Mammary epithelial cell (primary cell): ENCODE results near the gene CKMT2.

Experiments
- CTCF ChIP-seq, 2 donors: IDR thresholded peaks in 1 of 2; conservative IDR thresholded peaks in 1 of 2; 2 replicates each; pipeline ENCODE4 v1.5.1; 2011 to 2012; ENCODE audit warnings: inconsistent platforms in 2 of 2, low read length in 2 of 2, mild to moderate bottlenecking in 2 of 2, control low read depth in 1 of 2, low read depth in 1 of 2; ENCODE audit not compliant: insufficient read depth in 1 of 2; ENCODE audit errors: extremely low read depth in 1 of 2
- EZH2 ChIP-seq: IDR thresholded peaks from 2 replicates; pipeline ENCODE4 v1.6.1; 2012; ENCODE audit warnings: low read length, inconsistent platforms, borderline replicate concordance

GRCh38 chr5:81209869-81210493 is 23.1 kb upstream of the CKMT2 start:
- TF ChIP-seq CTCF (conservative IDR thresholded peaks at IDR 0.05 in 1 of 2, IDR thresholded peaks at IDR 0.05 in 1 of 2; ENCODE audit: extremely low read depth in 1 of 2, insufficient read depth in 1 of 2, low read depth in 1 of 2, low read length in 2 of 2) = no peak
- TF ChIP-seq EZH2 = no peak
